HEK293 (cell line): Measurements from ENCODE around the gene KRTAP5-4.

Experiments
- CTCF ChIA-PET: fragments of 350-600 bp; formaldehyde crosslinking; extraction: SDS; loops from one replicate; lab custom pipeline; 2021; ENCODE audit warnings: antibody characterized with exemption; lab: Yijun Ruan, JAX
- POLR2A ChIA-PET: fragments of 300-600 bp; formaldehyde crosslinking; extraction: SDS; loops from one replicate; lab custom pipeline; 2020; ENCODE audit warnings: antibody characterized with exemption, inconsistent platforms; lab: Yijun Ruan, JAX
- H3K27ac ChIP-seq: fragments of 200-500 bp; sonication (Bioruptor generic); 2 replicates; pipeline ENCODE4 v1.5.1; 2014; ENCODE audit warnings: low read depth, low read length, control low read depth, inconsistent platforms; ENCODE audit errors: extremely low read depth
- H3K36me3 ChIP-seq, 2 experiments: fragments of 200-500 bp in 1 of 2; sonication (Bioruptor generic) in 1 of 2; 1 replicate in 1 of 2; 2 replicates in 1 of 2; pipeline ENCODE4 v1.5.1; 2014 to 2017; ENCODE audit warnings: inconsistent platforms in 2 of 2, low read length in 2 of 2; ENCODE audit not compliant: control insufficient read depth in 2 of 2, insufficient read depth in 1 of 2
- H3K4me1 ChIP-seq: fragments of 200-500 bp; sonication (Bioruptor generic); 2 replicates; pipeline ENCODE4 v1.5.1; 2014; ENCODE audit warnings: mild to moderate bottlenecking, low read length, inconsistent platforms; ENCODE audit not compliant: control insufficient read depth, insufficient read depth
- H3K4me3 ChIP-seq: 2 replicates; pipeline ENCODE4 v1.5.1; 2011; ENCODE audit warnings: low read depth, mild to moderate bottlenecking, control low read depth, low read length, moderate library complexity
- H3K9me3 ChIP-seq: fragments of 200-500 bp; sonication (Bioruptor generic); 2 replicates; pipeline ENCODE4 v1.5.1; 2014; ENCODE audit warnings: low read depth, low read length, inconsistent platforms; ENCODE audit not compliant: control insufficient read depth, insufficient read depth
- BCL6B ChIP-seq: fragments of 450-650 bp; formaldehyde crosslinking; IDR thresholded peaks from 2 replicates; pipeline ENCODE4 v1.5.1; 2017; ENCODE audit warnings: missing biosample characterization, missing genetic modification characterization
- EGR2 ChIP-seq: fragments of 450-650 bp; formaldehyde crosslinking; IDR thresholded peaks from 2 replicates; pipeline ENCODE4 v1.5.1; 2016; ENCODE audit warnings: low read depth, missing biosample characterization, missing genetic modification characterization
- GLIS2 ChIP-seq: fragments of 450-650 bp; formaldehyde crosslinking; IDR thresholded peaks from 2 replicates; pipeline ENCODE4 v1.5.1; 2016; ENCODE audit warnings: missing biosample characterization, missing genetic modification characterization
- KLF16 ChIP-seq: fragments of 450-650 bp; formaldehyde crosslinking; IDR thresholded peaks from 2 replicates; pipeline ENCODE4 v1.5.1; 2017; ENCODE audit warnings: missing biosample characterization, missing genetic modification characterization
- TCF7L2 ChIP-seq: IDR thresholded peaks from 2 replicates; pipeline ENCODE4 v1.6.1; 2011; ENCODE audit warnings: low read depth, mild to moderate bottlenecking, inconsistent platforms, low read length, moderate library complexity, borderline replicate concordance
- ZBTB17 ChIP-seq: fragments of 450-650 bp; formaldehyde crosslinking; IDR thresholded peaks from 2 replicates; pipeline ENCODE4 v1.5.1; 2016; ENCODE audit warnings: missing biosample characterization, missing genetic modification characterization
- ZBTB48 ChIP-seq: fragments of 450-650 bp; formaldehyde crosslinking; IDR thresholded peaks from 2 replicates; pipeline ENCODE4 v1.5.1; 2016; ENCODE audit warnings: missing biosample characterization, missing genetic modification characterization
- ZFHX2 ChIP-seq: fragments of 450-650 bp; formaldehyde crosslinking; conservative IDR thresholded peaks from 2 replicates; pipeline ENCODE4 v1.5.1; 2016; ENCODE audit warnings: missing biosample characterization, missing genetic modification characterization
- ZIC2 ChIP-seq: fragments of 450-650 bp; formaldehyde crosslinking; IDR thresholded peaks from 2 replicates; pipeline ENCODE4 v1.5.1; 2016; ENCODE audit warnings: missing biosample characterization, missing genetic modification characterization
- ZNF169 ChIP-seq: fragments of 450-650 bp; formaldehyde crosslinking; IDR thresholded peaks from 2 replicates; pipeline ENCODE4 v1.5.1; 2016; ENCODE audit warnings: missing biosample characterization, missing genetic modification characterization
- ZNF2 ChIP-seq: fragments of 450-650 bp; formaldehyde crosslinking; IDR thresholded peaks from 2 replicates; pipeline ENCODE4 v1.5.1; 2016; ENCODE audit warnings: missing biosample characterization, missing genetic modification characterization
- ZNF221 ChIP-seq: fragments of 450-650 bp; formaldehyde crosslinking; IDR thresholded peaks from 2 replicates; pipeline ENCODE4 v1.5.1; 2017; ENCODE audit warnings: missing biosample characterization, missing genetic modification characterization, borderline replicate concordance
- ZNF239 ChIP-seq: fragments of 450-650 bp; formaldehyde crosslinking; IDR thresholded peaks from 2 replicates; pipeline ENCODE4 v1.5.1; 2016; ENCODE audit warnings: missing biosample characterization, missing genetic modification characterization
- ZNF37A ChIP-seq: fragments of 450-650 bp; IDR thresholded peaks from 2 replicates; pipeline ENCODE4 v1.5.1; 2018; ENCODE audit warnings: missing biosample characterization, missing genetic modification characterization
- ZNF404 ChIP-seq: fragments of 450-650 bp; formaldehyde crosslinking; IDR thresholded peaks from 2 replicates; pipeline ENCODE4 v1.5.1; 2017; ENCODE audit warnings: missing biosample characterization, missing genetic modification characterization
- ZNF423 ChIP-seq: fragments of 450-650 bp; formaldehyde crosslinking; IDR thresholded peaks from 2 replicates; pipeline ENCODE4 v1.5.1; 2016; ENCODE audit warnings: missing biosample characterization, missing genetic modification characterization
- ZNF529 ChIP-seq: fragments of 450-650 bp; formaldehyde crosslinking; IDR thresholded peaks from 2 replicates; pipeline ENCODE4 v1.5.1; 2017; ENCODE audit warnings: missing genetic modification characterization, missing biosample characterization; ENCODE audit not compliant: insufficient replicate concordance
- ZNF561 ChIP-seq: fragments of 450-650 bp; IDR thresholded peaks from 2 replicates; pipeline ENCODE4 v1.5.1; 2018; ENCODE audit warnings: missing biosample characterization, missing genetic modification characterization, borderline replicate concordance
- ZNF585B ChIP-seq: fragments of 450-650 bp; formaldehyde crosslinking; IDR thresholded peaks from 2 replicates; pipeline ENCODE4 v1.5.1; 2016; ENCODE audit warnings: missing biosample characterization, missing genetic modification characterization
- ZNF626 ChIP-seq: fragments of 450-650 bp; sonication (Bioruptor Pico); formaldehyde crosslinking; IDR thresholded peaks from 2 replicates; pipeline ENCODE4 v1.5.1; 2018; ENCODE audit warnings: missing biosample characterization, missing genetic modification characterization, inconsistent platforms
- ZNF654 ChIP-seq: fragments of 450-650 bp; formaldehyde crosslinking; IDR thresholded peaks from 2 replicates; pipeline ENCODE4 v1.5.1; 2016; ENCODE audit warnings: low read depth, missing biosample characterization, missing genetic modification characterization
- ZNF692 ChIP-seq: fragments of 450-650 bp; formaldehyde crosslinking; IDR thresholded peaks from 2 replicates; pipeline ENCODE4 v1.5.1; 2016; ENCODE audit warnings: missing biosample characterization, missing genetic modification characterization
- ZNF776 ChIP-seq: fragments of 450-650 bp; formaldehyde crosslinking; IDR thresholded peaks from 2 replicates; pipeline ENCODE4 v1.5.0; 2017; ENCODE audit warnings: missing biosample characterization, missing genetic modification characterization, borderline replicate concordance
- ZNF830 ChIP-seq: fragments of 450-650 bp; IDR thresholded peaks from 2 replicates; pipeline ENCODE4 v1.5.0; 2018; ENCODE audit warnings: missing biosample characterization, missing genetic modification characterization, low read depth, mild to moderate bottlenecking, moderate library complexity
- TF ChIP-seq, protein P1 (sequence below): fragments of 450-650 bp; formaldehyde crosslinking; IDR thresholded peaks from 2 replicates; pipeline ENCODE4 v1.5.1; 2016; ENCODE audit warnings: missing biosample characterization, missing genetic modification characterization
- TF ChIP-seq, protein P2 (sequence below): fragments of 450-650 bp; formaldehyde crosslinking; IDR thresholded peaks from 2 replicates; pipeline ENCODE4 v1.5.1; 2017; ENCODE audit warnings: missing biosample characterization, missing genetic modification characterization

Gene KRTAP5-4

DNA sequence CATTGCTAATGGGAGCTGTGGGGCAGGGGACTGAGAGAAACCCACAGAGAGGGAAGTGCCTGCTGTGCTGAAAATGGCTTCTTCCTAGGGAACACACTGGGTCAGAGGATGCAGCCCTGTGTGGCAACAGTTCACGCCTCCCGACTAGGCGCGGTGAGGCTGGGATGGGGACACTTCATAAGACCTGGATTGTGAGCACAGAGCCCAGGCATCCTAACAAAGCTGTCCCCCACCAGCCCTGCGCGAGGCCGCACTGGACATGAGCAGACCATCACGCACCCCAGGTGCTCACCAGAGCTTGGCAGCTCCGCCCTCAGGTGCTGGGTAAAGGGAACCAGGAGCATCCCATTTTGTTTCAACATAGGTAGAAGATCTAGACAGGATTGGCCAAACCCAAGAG lies 1.8 kb upstream of the KRTAP5-4 start:
- ChIA-PET POLR2A (no interaction called here), CTCF (interaction anchor here (0.9 to 1.6 kb wide), 2 partner anchors 16 to 28 kb away, joined by 3 to 4 read pairs; no protein-coding TSS in a partner anchor)
- no peaks in the 10 kb centered on the region for H3K36me3 ChIP-seq
- H3K4me3 ChIP-seq, result no peak overlapping the region
- TF ChIP-seq ZIC2 (tag by site-specific recombination), result 0 out of 2 replicates have a peak, but pooled peaks have one; percentile 21
- TF ChIP-seq ZNF239, result no peak
- TF ChIP-seq ZBTB17 (tag by site-specific recombination), result no peak
- H3K9me3 ChIP-seq, result no peaks in the 10 kb centered on the region
- H3K4me1 ChIP-seq, result no peaks in the 10 kb centered on the region
- H3K27ac ChIP-seq, result no peak overlapping the region

DNA sequence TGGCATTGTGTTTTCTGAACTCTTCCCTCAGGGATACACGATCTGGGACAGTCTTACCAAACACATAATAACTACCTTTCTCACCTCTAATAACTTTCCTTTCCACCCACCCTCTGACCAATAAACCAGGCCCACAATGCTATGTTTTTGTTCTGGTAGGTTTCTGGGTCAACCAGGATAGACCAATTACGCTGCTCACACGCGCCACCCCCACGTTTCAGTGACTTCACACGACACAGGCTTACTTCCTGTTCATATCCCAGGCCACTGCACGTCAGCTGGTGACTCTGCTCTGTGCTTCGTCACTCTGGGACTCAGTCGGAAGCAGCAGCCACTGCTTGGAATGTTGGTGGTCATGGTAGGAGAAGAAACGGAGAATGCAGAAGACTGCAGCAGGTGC lies 2.5 kb downstream of the KRTAP5-4 start:
- CTCF ChIA-PET, result interaction anchor here (0.8 to 2.0 kb wide), 5 partner anchors 9 to 24 kb away, joined by 3 to 5 read pairs (median 4); partner anchors contain the start of gene KRTAP5-5
- POLR2A ChIA-PET, result no interaction called here
- H3K4me3 ChIP-seq, result no peak overlapping the region
- TF ChIP-seq ZNF561 (tag by site-specific recombination) (no peak), EGR2 (tag by site-specific recombination) (peak; percentile 78), ZFHX2 (tag by site-specific recombination) (peak; percentile 56), ZNF692 (tag by site-specific recombination) (no peak), ZNF37A (tag by site-specific recombination) (no peak)
- no peaks in the 10 kb centered on the region for H3K36me3 ChIP-seq
- H3K27ac ChIP-seq, result no peak overlapping the region
- H3K4me1 ChIP-seq, result no peaks in the 10 kb centered on the region
- H3K9me3 ChIP-seq, result no peaks in the 10 kb centered on the region

DNA sequence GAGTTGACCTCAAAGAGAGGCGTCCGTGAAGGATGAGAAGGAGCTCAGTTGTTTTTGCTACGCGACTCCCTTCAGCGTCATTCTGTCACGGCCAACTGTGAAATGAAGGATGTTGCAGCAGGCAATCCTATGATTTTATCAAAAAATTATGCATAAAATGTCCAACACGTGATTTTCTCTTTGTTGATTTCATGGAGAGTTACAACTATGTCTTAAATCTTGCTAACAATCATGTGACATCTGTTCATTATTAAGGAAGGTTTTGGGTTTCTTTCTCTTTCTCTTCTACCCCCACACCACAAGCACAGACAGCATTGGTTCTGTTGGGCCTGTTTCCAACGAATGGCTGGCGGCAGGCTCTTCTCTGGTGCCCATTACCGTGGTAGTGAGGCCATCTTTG lies 3.7 kb downstream of the KRTAP5-4 start:
- Histone ChIP-seq H3K4me1 (no peaks in the 10 kb centered on the region), H3K4me3 (no peak overlapping the region)
- POLR2A ChIA-PET, result no interaction called here
- TF ChIP-seq, protein P1, sequence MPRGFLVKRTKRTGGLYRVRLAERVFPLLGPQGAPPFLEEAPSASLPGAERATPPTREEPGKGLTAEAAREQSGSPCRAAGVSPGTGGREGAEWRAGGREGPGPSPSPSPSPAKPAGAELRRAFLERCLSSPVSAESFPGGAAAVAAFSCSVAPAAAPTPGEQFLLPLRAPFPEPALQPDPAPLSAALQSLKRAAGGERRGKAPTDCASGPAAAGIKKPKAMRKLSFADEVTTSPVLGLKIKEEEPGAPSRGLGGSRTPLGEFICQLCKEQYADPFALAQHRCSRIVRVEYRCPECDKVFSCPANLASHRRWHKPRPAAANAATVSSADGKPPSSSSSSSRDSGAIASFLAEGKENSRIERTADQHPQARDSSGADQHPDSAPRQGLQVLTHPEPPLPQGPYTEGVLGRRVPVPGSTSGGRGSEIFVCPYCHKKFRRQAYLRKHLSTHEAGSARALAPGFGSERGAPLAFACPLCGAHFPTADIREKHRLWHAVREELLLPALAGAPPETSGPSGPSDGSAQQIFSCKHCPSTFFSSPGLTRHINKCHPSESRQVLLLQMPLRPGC (tag by site-specific recombination), result no peak
- no peak for TF ChIP-seq ZNF221
- no peak for TF ChIP-seq ZNF529
- no peak for TF ChIP-seq BCL6B (tag by site-specific recombination)
- TF ChIP-seq, protein P2, sequence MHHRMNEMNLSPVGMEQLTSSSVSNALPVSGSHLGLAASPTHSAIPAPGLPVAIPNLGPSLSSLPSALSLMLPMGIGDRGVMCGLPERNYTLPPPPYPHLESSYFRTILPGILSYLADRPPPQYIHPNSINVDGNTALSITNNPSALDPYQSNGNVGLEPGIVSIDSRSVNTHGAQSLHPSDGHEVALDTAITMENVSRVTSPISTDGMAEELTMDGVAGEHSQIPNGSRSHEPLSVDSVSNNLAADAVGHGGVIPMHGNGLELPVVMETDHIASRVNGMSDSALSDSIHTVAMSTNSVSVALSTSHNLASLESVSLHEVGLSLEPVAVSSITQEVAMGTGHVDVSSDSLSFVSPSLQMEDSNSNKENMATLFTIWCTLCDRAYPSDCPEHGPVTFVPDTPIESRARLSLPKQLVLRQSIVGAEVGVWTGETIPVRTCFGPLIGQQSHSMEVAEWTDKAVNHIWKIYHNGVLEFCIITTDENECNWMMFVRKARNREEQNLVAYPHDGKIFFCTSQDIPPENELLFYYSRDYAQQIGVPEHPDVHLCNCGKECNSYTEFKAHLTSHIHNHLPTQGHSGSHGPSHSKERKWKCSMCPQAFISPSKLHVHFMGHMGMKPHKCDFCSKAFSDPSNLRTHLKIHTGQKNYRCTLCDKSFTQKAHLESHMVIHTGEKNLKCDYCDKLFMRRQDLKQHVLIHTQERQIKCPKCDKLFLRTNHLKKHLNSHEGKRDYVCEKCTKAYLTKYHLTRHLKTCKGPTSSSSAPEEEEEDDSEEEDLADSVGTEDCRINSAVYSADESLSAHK (tag by site-specific recombination), result no peak
- no peak for TF ChIP-seq GLIS2 (tag by site-specific recombination)
- TF ChIP-seq ZNF626 (tag by site-specific recombination), result no peak
- TF ChIP-seq ZNF776 (tag by site-specific recombination), result no peak
- no peak for TF ChIP-seq ZBTB48 (tag by site-specific recombination)
- TF ChIP-seq ZNF423, result no peak
- TF ChIP-seq KLF16 (tag by site-specific recombination), result no peak
- TF ChIP-seq ZNF585B (tag by site-specific recombination), result no peak
- TF ChIP-seq ZNF2 (tag by site-specific recombination), result no peak
- TF ChIP-seq ZNF654, result no peak
- no peak for TF ChIP-seq TCF7L2
- no peak for TF ChIP-seq ZNF169
- TF ChIP-seq ZNF830 (tag by site-specific recombination), result no peak
- no peak for TF ChIP-seq ZNF404
- TF ChIP-seq, all 188 proteins: peak for 0
- Histone ChIP-seq H3K9me3 (no peaks in the 10 kb centered on the region), H3K36me3 (no peaks in the 10 kb centered on the region), H3K27ac (no peak overlapping the region)
- CTCF ChIA-PET, result interaction anchor here (0.5 to 2.6 kb wide), 2 partner anchors 9 to 20 kb away, joined by 6 to 13 read pairs; partner anchors contain the start of gene KRTAP5-2
